GM12801 (cell line): ENCODE data around the gene CHIA.

ENCODE experiments used
- CTCF ChIP-seq: IDR thresholded peaks from one replicate; pipeline ENCODE4 v1.5.1; 2011; ENCODE audit warnings: control low read depth; ENCODE audit not compliant: insufficient read length; ENCODE audit errors: extremely low read depth

CHIA gene

DNA sequence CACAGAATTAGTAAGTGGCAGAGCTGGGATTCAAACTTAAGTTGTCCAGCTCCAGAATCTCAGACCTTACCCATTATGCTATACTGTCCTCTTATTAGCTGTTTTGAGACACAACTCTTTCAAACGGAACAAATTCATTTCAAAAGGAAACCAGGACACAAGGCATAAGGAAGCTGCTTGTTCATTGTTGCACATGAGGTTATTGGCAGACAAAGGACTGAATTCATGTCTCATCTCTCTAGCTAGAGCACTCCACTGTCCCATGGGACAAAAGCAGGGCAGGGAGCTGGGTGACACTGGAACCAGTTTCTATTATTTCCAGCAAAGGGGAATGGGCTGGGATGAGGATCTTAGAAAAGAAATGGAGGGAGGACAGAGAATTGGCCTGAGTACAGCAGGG, 36.8 kb upstream of the CHIA start:
- no peak for TF ChIP-seq CTCF

DNA sequence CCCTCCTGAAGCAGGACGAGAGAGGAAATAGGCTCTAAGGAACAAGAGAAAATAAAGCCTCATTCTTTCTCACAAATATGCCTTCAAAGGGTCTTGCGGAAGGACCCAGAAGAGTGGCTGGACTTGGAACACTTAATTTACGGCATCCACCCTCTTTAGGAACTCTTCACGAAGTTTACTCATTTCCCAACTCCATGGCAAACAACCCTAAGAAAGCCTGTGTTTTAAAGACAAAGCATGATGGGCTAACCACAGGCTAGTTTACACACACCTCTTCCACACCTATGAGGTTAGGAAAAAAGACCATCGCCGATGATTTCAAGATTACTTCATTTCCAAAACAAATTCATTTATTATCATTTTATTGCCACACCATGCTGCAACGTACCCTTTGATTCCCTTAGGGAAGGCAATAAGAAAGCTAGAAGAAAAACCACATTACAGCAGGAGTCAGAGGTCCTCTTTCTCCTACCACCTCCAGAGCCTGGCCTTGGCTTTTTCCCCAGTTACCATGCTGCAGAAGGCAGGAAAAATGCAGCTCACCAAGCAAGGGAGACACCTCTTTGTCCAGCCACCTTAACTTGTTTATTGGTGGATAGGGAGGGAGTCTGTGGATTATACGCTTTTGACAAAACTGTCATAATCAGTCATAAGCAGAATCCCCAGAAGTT, 33.5 kb upstream of the CHIA start:
- no peak for TF ChIP-seq CTCF

DNA sequence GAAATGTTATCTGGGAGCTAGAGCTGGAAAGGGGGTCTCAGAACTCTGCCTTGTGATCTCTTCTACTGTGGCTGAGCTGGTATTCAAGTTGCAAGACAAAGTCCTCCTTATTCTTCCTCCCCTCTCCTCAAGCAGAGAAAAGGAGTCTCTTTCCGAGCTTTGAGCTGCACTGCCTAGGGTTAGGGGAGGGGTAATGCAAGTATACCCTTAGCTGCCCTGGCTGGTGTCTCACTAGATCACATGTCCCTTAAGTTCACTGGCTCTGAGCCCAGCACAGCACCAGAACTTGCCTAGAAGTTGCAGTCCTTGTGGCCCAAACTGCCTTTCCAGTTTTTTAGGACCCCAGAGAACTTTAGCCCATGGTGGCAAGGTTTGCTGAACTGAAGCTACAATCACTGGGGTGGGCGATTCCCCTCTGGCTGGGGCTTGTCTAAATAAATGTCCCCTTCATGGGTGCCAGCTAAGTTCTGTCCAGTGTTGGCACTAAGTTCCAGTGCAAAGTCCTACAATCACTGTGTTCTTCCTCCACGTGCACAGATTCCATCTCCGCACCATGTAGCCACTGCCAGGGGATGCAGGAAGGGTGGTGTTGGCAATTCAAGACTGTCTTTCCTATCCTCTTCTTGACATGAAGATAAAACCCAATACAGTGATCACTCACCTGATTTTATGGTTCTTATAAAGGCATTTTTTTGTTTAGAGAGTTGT, 22.7 kb upstream of the CHIA start:
- TF ChIP-seq CTCF, result no peak

- no peak for TF ChIP-seq CTCF
These were observed 20.7 kb upstream of the CHIA start for GRCh38 chr1:111269825-111270406.

DNA sequence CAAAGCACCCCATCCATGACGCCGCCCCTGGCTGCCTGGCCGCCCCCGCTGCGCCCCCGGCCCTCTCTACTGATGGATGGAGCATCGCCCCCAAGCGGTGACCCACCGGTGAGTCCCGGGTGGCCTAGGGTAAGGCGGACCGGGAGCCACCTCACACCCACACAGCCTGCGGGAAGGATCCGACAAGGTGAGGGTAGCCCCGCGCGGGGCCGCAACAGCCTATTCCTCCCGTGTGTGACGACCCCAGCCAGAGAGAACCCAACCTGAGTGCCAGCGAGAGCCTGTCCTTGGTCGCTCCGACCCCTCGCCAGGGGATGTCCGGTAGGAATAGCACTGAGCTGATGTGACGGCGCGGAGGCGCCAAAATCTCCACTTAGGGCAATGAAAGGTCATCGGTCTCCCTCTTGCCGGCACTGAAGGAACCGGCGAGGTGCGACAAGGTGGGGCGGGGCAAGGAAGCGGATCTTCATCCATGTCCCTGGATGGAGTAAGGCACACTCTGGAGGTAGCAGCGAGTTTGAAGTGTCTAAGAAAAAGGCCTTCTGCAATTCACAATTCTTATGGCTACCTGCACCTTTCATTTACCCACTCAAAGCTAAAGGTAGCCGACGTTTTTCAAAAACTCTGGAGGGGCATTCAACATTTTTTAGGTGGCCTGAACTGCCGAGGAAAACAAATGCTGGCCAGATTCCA, 19.7 kb upstream of the CHIA start:
- TF ChIP-seq CTCF, result no peak

DNA sequence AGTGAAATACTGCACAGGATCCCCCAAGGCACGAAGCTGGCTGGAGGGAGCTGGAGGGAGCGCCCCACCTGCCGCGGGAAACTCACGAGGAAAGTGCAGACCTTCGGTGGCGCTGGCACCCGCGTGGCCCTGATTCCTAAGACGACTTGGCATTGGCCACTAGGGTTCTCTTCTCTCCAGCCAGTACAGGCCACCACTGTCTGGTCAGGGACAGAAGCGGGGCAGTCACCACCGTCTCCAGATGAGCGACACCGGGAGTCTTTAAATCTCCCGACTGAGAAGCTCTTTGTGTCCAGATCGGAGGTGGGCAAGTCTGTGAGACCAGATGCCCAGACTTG, 19.2 kb upstream of the CHIA start:
- TF ChIP-seq CTCF, result no peak

DNA sequence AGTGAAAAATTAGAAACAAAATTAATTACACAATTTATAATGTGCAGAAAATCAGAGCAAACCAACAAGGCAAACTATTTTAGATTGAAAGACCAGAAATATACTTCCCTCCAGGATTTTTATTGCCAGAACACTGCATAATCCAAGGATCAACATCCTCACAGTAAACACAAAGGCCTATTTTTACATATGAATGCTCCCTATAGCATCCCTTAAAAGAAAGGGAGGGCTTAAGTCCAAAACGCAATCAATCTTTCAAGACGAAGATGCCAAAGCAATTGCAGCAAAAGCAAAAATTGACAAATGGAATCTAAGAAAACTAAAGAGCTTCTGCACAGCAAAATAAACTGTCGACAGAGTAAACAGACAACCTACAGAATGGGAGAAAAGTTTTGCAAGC, 18.6 kb upstream of the CHIA start:
- no peak for TF ChIP-seq CTCF
